Right lobe of liver (tissue), 4 donors: Measurements from ENCODE around the gene CDC42EP5.

Experiments used
- CTCF ChIP-seq, 4 donors: fragments of 200-600 bp in 3 of 4; fragments of 450-650 bp in 1 of 4; IDR thresholded peaks; one replicate each; pipeline versions ENCODE4 v1.5.1 to v1.8.0; 2016 to 2022; ENCODE audit warnings: antibody characterized with exemption in 4 of 4, mild to moderate bottlenecking in 2 of 4
- POLR2A ChIP-seq: fragments of 450-650 bp; IDR thresholded peaks from one replicate; pipeline ENCODE4 v1.6.1; 2017; ENCODE audit warnings: antibody characterized with exemption, mild to moderate bottlenecking
- donor health status: DM: no; HTN: no; CAD: no.
- donor health status: DM: no; HTN: no; CAD: no.
- donor health status: DM: no; HTN: yes; CAD: no.

- TF ChIP-seq POLR2A (no peak), CTCF (IDR thresholded peaks at IDR 0.05) (no peak)
These were observed 51.0 kb downstream of the CDC42EP5 start for GRCh38 chr19:54422136-54422535.
